Measurements from ENCODE around the gene DDX47. TPM values are rescaled to one million over a fixed set of nuclear protein-coding genes. Genes with fewer than 3 reads are reported as not detected.
A peak's percentile ranks its signal among the peaks of the same experiment; 100 is the strongest.

DDX47 gene
- total RNA-seq, 1 experiment from 2014 or later: 115 TPM

- Histone ChIP-seq H3K36me3 (ENCODE audit: control insufficient read depth, insufficient read depth, low read length) (peaks cover 59% of the 10 kb centered on the region), H3K4me3 (ENCODE audit: low read depth in 2 of 2, low read length in 2 of 2) (no peak overlapping the region), H3K27ac (ENCODE audit: low read length) (peak overlapping the region; percentile 99), H3K9me3 (ENCODE audit: control insufficient read depth, insufficient read depth, low read depth, low read length) (no peaks in the 10 kb centered on the region), H3K27me3 (ENCODE audit: control insufficient read depth, insufficient read depth, low read length) (no peaks in the 10 kb centered on the region), H3K4me1 (ENCODE audit: control insufficient read depth, insufficient read depth, low read length) (peaks cover 55% of the 10 kb centered on the region)
- ATAC-seq (no peak), DNase-seq (ENCODE audit: low read depth, low spot score) (no peak)
- intact Hi-C loops (cut with micrococcal nuclease; ENCODE audit: unreplicated experiment): no loop called here
- in situ Hi-C loops (cut with HindIII; ENCODE audit: low pct_unique_long_range_greater_than_20kb, low sequenced_read_pairs): no loop called here
- ChIA-PET CTCF (no interaction called here), POLR2A (no interaction called here)
- BruUV-seq (replicated peaks): TSS peak; percentile 5
- TF ChIP-seq REST (IDR thresholded peaks at IDR 0.05; ENCODE audit: insufficient read depth in 1 of 2, low read depth in 2 of 2, low read length in 1 of 2) (no peak), POLR2AphosphoS5 (IDR thresholded peaks at IDR 0.05; ENCODE audit: low read depth, low read length) (no peak), TCF7L2 (IDR thresholded peaks at IDR 0.05; ENCODE audit: low read depth, low read length) (no peak), CTCF (IDR thresholded peaks at IDR 0.05) (no peak), SIN3A (IDR thresholded peaks at IDR 0.05; ENCODE audit: borderline replicate concordance, insufficient read depth, low read depth, low read length) (no peak)
Measured at GRCh38 chr12:12823811-12824210, 10.7 kb downstream of the DDX47 start.

GRCh38 chr12:12835378-12836146, 22.4 kb downstream of the DDX47 start:
- TF ChIP-seq TCF7L2 (IDR thresholded peaks at IDR 0.05; ENCODE audit: low read depth, low read length): no peak
- TF ChIP-seq REST (IDR thresholded peaks at IDR 0.05; ENCODE audit: insufficient read depth in 1 of 2, low read depth in 2 of 2, low read length in 1 of 2): no peak
- no peak for TF ChIP-seq CTCF (IDR thresholded peaks at IDR 0.05)
- no peak; the same call in 1 of the 2 replicates for TF ChIP-seq POLR2AphosphoS5 (IDR thresholded peaks at IDR 0.05; ENCODE audit: low read depth, low read length)
- no peak for TF ChIP-seq SIN3A (IDR thresholded peaks at IDR 0.05; ENCODE audit: borderline replicate concordance, insufficient read depth, low read depth, low read length)
- Histone ChIP-seq H3K27me3 (ENCODE audit: control insufficient read depth, insufficient read depth, low read length) (no peaks in the 10 kb centered on the region), H3K4me3 (ENCODE audit: low read depth in 2 of 2, low read length in 2 of 2) (no peak overlapping the region), H3K4me1 (ENCODE audit: control insufficient read depth, insufficient read depth, low read length) (peaks cover 48% of the 10 kb centered on the region), H3K27ac (ENCODE audit: low read length) (peak overlapping the region; percentile 93), H3K36me3 (ENCODE audit: control insufficient read depth, insufficient read depth, low read length) (peaks cover 6% of the 10 kb centered on the region; the same call in 1 of the 2 replicates), H3K9me3 (ENCODE audit: control insufficient read depth, insufficient read depth, low read depth, low read length) (no peaks in the 10 kb centered on the region)
- CTCF ChIA-PET: no interaction called here
- DNase-seq (ENCODE audit: low read depth, low spot score) (no peak), ATAC-seq (peak; percentile 24; the same call in 1 of the 2 replicates)
- no TSS peak for BruUV-seq (replicated peaks)
- in situ Hi-C loops (cut with HindIII; ENCODE audit: low pct_unique_long_range_greater_than_20kb, low sequenced_read_pairs) (no loop called here), intact Hi-C loops (cut with micrococcal nuclease; ENCODE audit: unreplicated experiment) (no loop called here)
- POLR2A ChIA-PET: no interaction called here
